ENCODE data around the gene IQCM.

DNA sequence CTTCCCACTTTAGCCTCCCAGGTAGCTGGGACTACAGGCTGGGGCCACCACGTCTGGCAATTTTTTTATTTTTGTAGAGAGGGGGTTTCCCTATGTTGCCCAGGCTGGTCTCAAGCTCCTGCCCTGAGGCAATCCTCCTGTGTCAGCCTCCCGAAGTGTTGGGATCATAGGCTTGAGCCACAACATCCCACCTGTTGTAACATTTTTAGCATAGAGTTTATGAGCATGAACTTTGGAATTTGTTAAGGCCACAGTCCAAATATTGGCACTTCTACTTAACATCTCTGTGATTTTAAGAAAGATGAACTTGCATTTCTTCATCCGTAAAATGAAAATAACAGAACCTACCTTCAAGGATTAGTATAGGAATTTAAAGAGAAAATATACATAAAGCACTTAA, 445.6 kb downstream of the IQCM start:
- TF ChIP-seq, protein P1, sequence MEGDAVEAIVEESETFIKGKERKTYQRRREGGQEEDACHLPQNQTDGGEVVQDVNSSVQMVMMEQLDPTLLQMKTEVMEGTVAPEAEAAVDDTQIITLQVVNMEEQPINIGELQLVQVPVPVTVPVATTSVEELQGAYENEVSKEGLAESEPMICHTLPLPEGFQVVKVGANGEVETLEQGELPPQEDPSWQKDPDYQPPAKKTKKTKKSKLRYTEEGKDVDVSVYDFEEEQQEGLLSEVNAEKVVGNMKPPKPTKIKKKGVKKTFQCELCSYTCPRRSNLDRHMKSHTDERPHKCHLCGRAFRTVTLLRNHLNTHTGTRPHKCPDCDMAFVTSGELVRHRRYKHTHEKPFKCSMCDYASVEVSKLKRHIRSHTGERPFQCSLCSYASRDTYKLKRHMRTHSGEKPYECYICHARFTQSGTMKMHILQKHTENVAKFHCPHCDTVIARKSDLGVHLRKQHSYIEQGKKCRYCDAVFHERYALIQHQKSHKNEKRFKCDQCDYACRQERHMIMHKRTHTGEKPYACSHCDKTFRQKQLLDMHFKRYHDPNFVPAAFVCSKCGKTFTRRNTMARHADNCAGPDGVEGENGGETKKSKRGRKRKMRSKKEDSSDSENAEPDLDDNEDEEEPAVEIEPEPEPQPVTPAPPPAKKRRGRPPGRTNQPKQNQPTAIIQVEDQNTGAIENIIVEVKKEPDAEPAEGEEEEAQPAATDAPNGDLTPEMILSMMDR (IDR thresholded peaks at IDR 0.05), result no peak
- TF ChIP-seq POLR2AphosphoS5 (IDR thresholded peaks at IDR 0.05; ENCODE audit: low read depth, low read length), result no peak
